Putamen (tissue), 1 donor: Measurements from ENCODE around the gene SLC26A1.
"Not testable (repeated sequence)": the region's sequence is repeated elsewhere in the genome, so short reads cannot be mapped to it uniquely, and the experiment has no call there.

ENCODE experiments used
- DNase-seq: peaks from one replicate; pipeline ENCODE4 v3.0.0-alpha.2; 2016; ENCODE audit warnings: low spot score

The SLC26A1 gene

GRCh38 chr4:1013225-1014073 lies 20.2 kb upstream of the SLC26A1 start:
- no peak for DNase-seq

GRCh38 chr4:1012034-1012739 lies 19.0 kb upstream of the SLC26A1 start:
- no peak for DNase-seq

- no peak for DNase-seq
Measured at GRCh38 chr4:1011666-1012033, 18.4 kb upstream of the SLC26A1 start.

- peak; percentile 50 for DNase-seq
Measured at GRCh38 chr4:1011022-1011665, 17.9 kb upstream of the SLC26A1 start, which contains the start of gene FGFRL1. FGFRL1 (plus strand) TSS chr4:1011626; CDS start chr4:1012486, 860 bp downstream.

GRCh38 chr4:1010395-1011021 lies 17.3 kb upstream of the SLC26A1 start:
- no peak for DNase-seq

- peak; percentile 44 for DNase-seq
Measured at GRCh38 chr4:1009542-1010394, 16.6 kb upstream of the SLC26A1 start.

- DNase-seq: no peak
Measured at GRCh38 chr4:1008840-1009541, 15.8 kb upstream of the SLC26A1 start.

- no peak for DNase-seq
Measured at GRCh38 chr4:1006856-1007255, 13.7 kb upstream of the SLC26A1 start.

GRCh38 chr4:1004557-1005485 lies 11.6 kb upstream of the SLC26A1 start:
- DNase-seq: no peak

GRCh38 chr4:1004071-1004418 lies 10.8 kb upstream of the SLC26A1 start:
- DNase-seq: no peak

GRCh38 chr4:1003271-1004070 lies 10.3 kb upstream of the SLC26A1 start:
- no peak for DNase-seq

- no peak for DNase-seq
Measured at GRCh38 chr4:1002631-1003251, 9.5 kb upstream of the SLC26A1 start.

GRCh38 chr4:1002131-1002630 lies 9.0 kb upstream of the SLC26A1 start:
- no peak for DNase-seq

GRCh38 chr4:1001561-1002130 lies 8.4 kb upstream of the SLC26A1 start:
- DNase-seq: no peak

GRCh38 chr4:1000686-1001260 lies 7.6 kb upstream of the SLC26A1 start:
- DNase-seq: no peak

- no peak for DNase-seq
Measured at GRCh38 chr4:999882-1000425, 6.8 kb upstream of the SLC26A1 start.

GRCh38 chr4:999240-999863 lies 6.1 kb upstream of the SLC26A1 start:
- DNase-seq: not testable (repeated sequence)
